Calu3 (cell line): ENCODE data around the gene EME1. TPM values are rescaled to one million over a fixed set of nuclear protein-coding genes. Genes with fewer than 3 reads are reported as not detected.

ENCODE experiments used
- BruUV-seq: library from RNA; stranded (reverse); fragments of 400-500 nt; replicated peaks from 2 replicates; lab custom pipeline; 2021; lab: Mats Ljungman, UMichigan
- CTCF ChIA-PET: fragments of 300-600 bp; sonication (Branson Sonifier 250); formaldehyde crosslinking; loops from one replicate; lab custom pipeline; 2022; ENCODE audit warnings: antibody characterized with exemption; lab: Charles Lee
- DNase-seq: peaks from one replicate; pipeline ENCODE4 v3.0.0; 2022
- H3K27ac Mint-ChIP-seq: one replicate; pipeline ENCODE4 v1.8.0; 2022; ENCODE audit warnings: mixed read lengths; ENCODE audit not compliant: unreplicated experiment
- H3K27me3 Mint-ChIP-seq: one replicate; pipeline ENCODE4 v1.8.0; 2022; ENCODE audit warnings: mixed read lengths; ENCODE audit not compliant: unreplicated experiment
- H3K36me3 Mint-ChIP-seq: one replicate; pipeline ENCODE4 v1.8.0; 2022; ENCODE audit warnings: mild to moderate bottlenecking, moderate library complexity, mixed read lengths; ENCODE audit not compliant: insufficient read depth, unreplicated experiment
- H3K4me1 Mint-ChIP-seq: one replicate; pipeline ENCODE4 v1.8.0; 2022; ENCODE audit warnings: mild to moderate bottlenecking, low read depth, mixed read lengths; ENCODE audit not compliant: unreplicated experiment
- H3K4me3 Mint-ChIP-seq: one replicate; pipeline ENCODE4 v1.8.0; 2022; ENCODE audit warnings: mild to moderate bottlenecking, low read depth, moderate library complexity, mixed read lengths; ENCODE audit not compliant: unreplicated experiment
- H3K9me3 Mint-ChIP-seq: one replicate; pipeline ENCODE4 v1.8.0; 2022; ENCODE audit warnings: low read depth, mixed read lengths; ENCODE audit not compliant: unreplicated experiment
- CTCF ChIP-seq: fragments of 200-600 bp; IDR thresholded peaks from one replicate; pipeline ENCODE4 v1.8.0; 2022; ENCODE audit warnings: antibody characterized with exemption; ENCODE audit not compliant: unreplicated experiment
- intact Hi-C: fragments of 100-400 bp; cut with micrococcal nuclease; formaldehyde crosslinking; loops from one replicate; pipeline ENCODE4 v1.10.0; 2022; ENCODE audit not compliant: unreplicated experiment
- total RNA-seq: library from RNA; stranded (reverse); gene quantifications from 2 replicates; pipeline ENCODE4 v1.2.3, GENCODE V29; 2022

The EME1 gene
- total RNA-seq, 1 experiment from 2014 or later: 33.5 TPM

GRCh38 chr17:50350733-50351132 lies 22.3 kb upstream of the EME1 start:
- no TSS peak for BruUV-seq
- no peak overlapping the region for H3K4me3 Mint-ChIP-seq
- H3K36me3 Mint-ChIP-seq: peaks cover 43% of the 10 kb centered on the region
- no peak for DNase-seq
- H3K27ac Mint-ChIP-seq: no peak overlapping the region
- CTCF ChIA-PET: interaction anchor here (1.8 kb wide), 1 partner anchor 11 kb away, joined by 4 read pairs; no protein-coding TSS in a partner anchor
- H3K27me3 Mint-ChIP-seq: no peaks in the 10 kb centered on the region
- TF ChIP-seq CTCF: no peak
- no peaks in the 10 kb centered on the region for H3K9me3 Mint-ChIP-seq
- intact Hi-C loops: no loop called here
- peaks cover 15% of the 10 kb centered on the region for H3K4me1 Mint-ChIP-seq

- no peak for TF ChIP-seq CTCF
- intact Hi-C loops: no loop called here
- no peak for DNase-seq
- Mint-ChIP-seq H3K4me1 (peaks cover 10% of the 10 kb centered on the region), H3K36me3 (peaks cover 38% of the 10 kb centered on the region), H3K4me3 (no peak overlapping the region), H3K27me3 (no peaks in the 10 kb centered on the region), H3K9me3 (no peaks in the 10 kb centered on the region), H3K27ac (no peak overlapping the region)
- BruUV-seq: no TSS peak
- CTCF ChIA-PET: no interaction called here
Measured at GRCh38 chr17:50352072-50352692, 20.8 kb upstream of the EME1 start.

- Mint-ChIP-seq H3K27ac (no peak overlapping the region), H3K4me3 (no peak overlapping the region), H3K27me3 (no peaks in the 10 kb centered on the region), H3K4me1 (peaks cover 6% of the 10 kb centered on the region), H3K36me3 (peaks cover 40% of the 10 kb centered on the region), H3K9me3 (no peaks in the 10 kb centered on the region)
- CTCF ChIA-PET: no interaction called here
- no peak for TF ChIP-seq CTCF
- no peak for DNase-seq
- BruUV-seq: no TSS peak
- intact Hi-C loops: no loop called here
Measured at GRCh38 chr17:50352693-50353599, 20.1 kb upstream of the EME1 start.

GRCh38 chr17:50353600-50354195 lies 19.3 kb upstream of the EME1 start:
- DNase-seq: no peak
- intact Hi-C loops: no loop called here
- peaks cover 37% of the 10 kb centered on the region for H3K36me3 Mint-ChIP-seq
- no TSS peak for BruUV-seq
- no peaks in the 10 kb centered on the region for H3K9me3 Mint-ChIP-seq
- no peak overlapping the region for H3K27ac Mint-ChIP-seq
- no peak overlapping the region for H3K4me3 Mint-ChIP-seq
- H3K4me1 Mint-ChIP-seq: no peaks in the 10 kb centered on the region
- no peak for TF ChIP-seq CTCF
- H3K27me3 Mint-ChIP-seq: no peaks in the 10 kb centered on the region
- CTCF ChIA-PET: no interaction called here
